ENCODE results near the gene KLF13.

The KLF13 gene

GRCh38 chr15:31381801-31382712 is 55.4 kb downstream of the KLF13 start:
- no peak for DNase-seq (ENCODE audit: low spot score)

- no peak for DNase-seq (ENCODE audit: low spot score)
Observed at GRCh38 chr15:31382713-31383045, 56.0 kb downstream of the KLF13 start.

GRCh38 chr15:31383139-31383538 is 56.5 kb downstream of the KLF13 start:
- DNase-seq (ENCODE audit: low spot score) = no peak

GRCh38 chr15:31384568-31384967 is 57.9 kb downstream of the KLF13 start:
- no peak for DNase-seq (ENCODE audit: low spot score)

- DNase-seq (ENCODE audit: low spot score) = no peak
Observed at GRCh38 chr15:31385736-31386135, 59.1 kb downstream of the KLF13 start.

- no peak for DNase-seq (ENCODE audit: low spot score)
Observed at GRCh38 chr15:31387092-31387478, 60.5 kb downstream of the KLF13 start.

- DNase-seq (ENCODE audit: low spot score) = peak; percentile 36
Observed at GRCh38 chr15:31387479-31388118, 61.0 kb downstream of the KLF13 start.

- no peak for DNase-seq (ENCODE audit: low spot score)
Observed at GRCh38 chr15:31389576-31389975, 62.9 kb downstream of the KLF13 start.

GRCh38 chr15:31390029-31390428 is 63.4 kb downstream of the KLF13 start:
- no peak for DNase-seq (ENCODE audit: low spot score)

- DNase-seq (ENCODE audit: low spot score) = no peak
Observed at GRCh38 chr15:31390777-31391486, 64.3 kb downstream of the KLF13 start.

- DNase-seq (ENCODE audit: low spot score) = peak; percentile 93
Observed at GRCh38 chr15:31391687-31392671, 65.3 kb downstream of the KLF13 start.

- DNase-seq (ENCODE audit: low spot score) = no peak
Observed at GRCh38 chr15:31392761-31393401, 66.2 kb downstream of the KLF13 start.

GRCh38 chr15:31393444-31394091 is 66.9 kb downstream of the KLF13 start:
- no peak for DNase-seq (ENCODE audit: low spot score)

- peak; percentile 82 for DNase-seq (ENCODE audit: low spot score)
Observed at GRCh38 chr15:31396881-31397560, 70.4 kb downstream of the KLF13 start.

- DNase-seq (ENCODE audit: low spot score) = no peak
Observed at GRCh38 chr15:31397851-31398661, 71.4 kb downstream of the KLF13 start.

GRCh38 chr15:31398677-31399301 is 72.2 kb downstream of the KLF13 start:
- no peak for DNase-seq (ENCODE audit: low spot score)

GRCh38 chr15:31399544-31400171 is 73.0 kb downstream of the KLF13 start:
- DNase-seq (ENCODE audit: low spot score) = peak; percentile 18

GRCh38 chr15:31400222-31400927 is 73.7 kb downstream of the KLF13 start:
- DNase-seq (ENCODE audit: low spot score) = no peak

Measured in GM03348 (cell line).